Hepatic stellate cell (primary cell): ENCODE results near the gene SGF29.
"Not testable (repeated sequence)": the region's sequence is repeated elsewhere in the genome, so short reads cannot be mapped to it uniquely, and the experiment has no call there.

Source experiments
- DNase-seq: peaks from one replicate; pipeline ENCODE4 v3.0.0; 2011; ENCODE audit warnings: low spot score

The SGF29 gene

GRCh38 chr16:28566233-28566925 lies 12.7 kb downstream of the SGF29 start:
- DNase-seq: not testable (repeated sequence)

- DNase-seq: no peak
Observed at GRCh38 chr16:28567292-28567691, 13.6 kb downstream of the SGF29 start.

- DNase-seq: no peak
Observed at GRCh38 chr16:28569021-28569420, 15.3 kb downstream of the SGF29 start.

GRCh38 chr16:28569968-28570752 lies 16.4 kb downstream of the SGF29 start:
- no peak for DNase-seq

- no peak for DNase-seq
Observed at GRCh38 chr16:28572696-28573510, 19.2 kb downstream of the SGF29 start.

- DNase-seq: no peak
Observed at GRCh38 chr16:28573738-28574718, 20.3 kb downstream of the SGF29 start.

GRCh38 chr16:28574925-28575324 lies 21.2 kb downstream of the SGF29 start:
- DNase-seq: no peak

GRCh38 chr16:28575446-28576109 lies 21.9 kb downstream of the SGF29 start:
- DNase-seq: no peak

- DNase-seq: no peak
Observed at GRCh38 chr16:28580726-28581315, 27.1 kb downstream of the SGF29 start.

- DNase-seq: no peak
Observed at GRCh38 chr16:28585674-28586073, 32.0 kb downstream of the SGF29 start.

- DNase-seq: no peak
Observed at GRCh38 chr16:28586466-28586865, 32.7 kb downstream of the SGF29 start.

- DNase-seq: no peak
Observed at GRCh38 chr16:28587386-28587785, 33.7 kb downstream of the SGF29 start.

- DNase-seq: no peak
Observed at GRCh38 chr16:28589069-28589468, 35.3 kb downstream of the SGF29 start.

GRCh38 chr16:28589930-28590329 lies 36.2 kb downstream of the SGF29 start:
- DNase-seq: no peak

GRCh38 chr16:28590384-28591340 lies 36.9 kb downstream of the SGF29 start:
- DNase-seq: no peak

- no peak for DNase-seq
Observed at GRCh38 chr16:28591355-28591754, 37.6 kb downstream of the SGF29 start.

GRCh38 chr16:28592511-28592910 lies 38.8 kb downstream of the SGF29 start:
- DNase-seq: no peak

GRCh38 chr16:28592979-28593553 lies 39.3 kb downstream of the SGF29 start:
- DNase-seq: no peak

- DNase-seq: not testable (repeated sequence)
Observed at GRCh38 chr16:28595451-28595850, 41.7 kb downstream of the SGF29 start.
